ENCODE measurements around the gene SARDH. TPM values are rescaled to one million over a fixed set of nuclear protein-coding genes. Genes with fewer than 3 reads are reported as not detected.

Gene SARDH
- total and polyA plus RNA-seq, 10 donors = 1.0 to 4.5 (median 2.3) TPM

GRCh38 chr9:133645021-133645765, 93.0 kb downstream of the SARDH start:
- peaks cover 0 to 72% (median 0%) of the 10 kb centered on the region in 7 donors for H3K27me3 ChIP-seq (replicated peaks in 1 of 7)
- no peak overlapping the region for H3K4me3 ChIP-seq
- WGBS, 5 donors = 43 to 60% (median 53%) methylated on average over 10 of the region's 10 CpGs
- H3K4me1 ChIP-seq = peaks cover 0 to 13% (median 0%) of the 10 kb centered on the region in 6 donors
- intact Hi-C loops (cut with DNase I; ENCODE audit: low total_unique reads) = no loop called here
- TF ChIP-seq POLR2A (IDR thresholded peaks at IDR 0.05) (no peak), POLR2AphosphoS5 (IDR thresholded peaks at IDR 0.05) (no peak)
- TF ChIP-seq, protein P1, sequence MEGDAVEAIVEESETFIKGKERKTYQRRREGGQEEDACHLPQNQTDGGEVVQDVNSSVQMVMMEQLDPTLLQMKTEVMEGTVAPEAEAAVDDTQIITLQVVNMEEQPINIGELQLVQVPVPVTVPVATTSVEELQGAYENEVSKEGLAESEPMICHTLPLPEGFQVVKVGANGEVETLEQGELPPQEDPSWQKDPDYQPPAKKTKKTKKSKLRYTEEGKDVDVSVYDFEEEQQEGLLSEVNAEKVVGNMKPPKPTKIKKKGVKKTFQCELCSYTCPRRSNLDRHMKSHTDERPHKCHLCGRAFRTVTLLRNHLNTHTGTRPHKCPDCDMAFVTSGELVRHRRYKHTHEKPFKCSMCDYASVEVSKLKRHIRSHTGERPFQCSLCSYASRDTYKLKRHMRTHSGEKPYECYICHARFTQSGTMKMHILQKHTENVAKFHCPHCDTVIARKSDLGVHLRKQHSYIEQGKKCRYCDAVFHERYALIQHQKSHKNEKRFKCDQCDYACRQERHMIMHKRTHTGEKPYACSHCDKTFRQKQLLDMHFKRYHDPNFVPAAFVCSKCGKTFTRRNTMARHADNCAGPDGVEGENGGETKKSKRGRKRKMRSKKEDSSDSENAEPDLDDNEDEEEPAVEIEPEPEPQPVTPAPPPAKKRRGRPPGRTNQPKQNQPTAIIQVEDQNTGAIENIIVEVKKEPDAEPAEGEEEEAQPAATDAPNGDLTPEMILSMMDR (IDR thresholded peaks at IDR 0.05 in 8 of 11, conservative IDR thresholded peaks at IDR 0.05 in 3 of 11) = no peak
- no peak overlapping the region for H3K27ac ChIP-seq
- H3K36me3 ChIP-seq = no peaks in the 10 kb centered on the region
- H3K9me3 ChIP-seq = no peaks in the 10 kb centered on the region
- DNase-seq = no peak

- DNase-seq = no peak
- no peak for TF ChIP-seq POLR2A (IDR thresholded peaks at IDR 0.05)
- no peak for TF ChIP-seq POLR2AphosphoS5 (IDR thresholded peaks at IDR 0.05)
- TF ChIP-seq, protein P1 (IDR thresholded peaks at IDR 0.05 in 8 of 11, conservative IDR thresholded peaks at IDR 0.05 in 3 of 11) = no peak
These were observed 94.0 kb downstream of the SARDH start for GRCh38 chr9:133643978-133644760.

GRCh38 chr9:133643362-133643755, 94.8 kb downstream of the SARDH start:
- Histone ChIP-seq H3K27ac (no peak overlapping the region), H3K4me1 (peaks cover 0 to 13% (median 0%) of the 10 kb centered on the region in 6 donors), H3K36me3 (no peaks in the 10 kb centered on the region), H3K4me3 (no peak overlapping the region), H3K27me3 (replicated peaks in 1 of 7) (peaks cover 0 to 59% (median 0%) of the 10 kb centered on the region in 7 donors), H3K9me3 (no peaks in the 10 kb centered on the region)
- TF ChIP-seq POLR2A (IDR thresholded peaks at IDR 0.05) (no peak), POLR2AphosphoS5 (IDR thresholded peaks at IDR 0.05) (no peak)
- TF ChIP-seq, protein P1 (IDR thresholded peaks at IDR 0.05 in 8 of 11, conservative IDR thresholded peaks at IDR 0.05 in 3 of 11) = no peak
- intact Hi-C loops (cut with DNase I; ENCODE audit: low total_unique reads) = no loop called here
- DNase-seq = no peak
- WGBS, 5 donors = 82 to 92% (median 90%) methylated on average over 14 to 20 of the region's 20 CpGs

More at GRCh38 chr9:133643978-133644760, 94.0 kb downstream of the SARDH start:
- H3K27me3 ChIP-seq (replicated peaks in 1 of 7) = peaks cover 0 to 61% (median 0%) of the 10 kb centered on the region in 7 donors
- 83 to 91% (median 87%) methylated on average over 22 to 23 of the region's 23 CpGs for WGBS, 5 donors
- no peaks in the 10 kb centered on the region for H3K9me3 ChIP-seq
- intact Hi-C loops (cut with DNase I; ENCODE audit: low total_unique reads) = no loop called here
- no peak overlapping the region for H3K27ac ChIP-seq
- no peaks in the 10 kb centered on the region for H3K36me3 ChIP-seq
- peaks cover 0 to 13% (median 0%) of the 10 kb centered on the region in 6 donors for H3K4me1 ChIP-seq
- no peak overlapping the region for H3K4me3 ChIP-seq

Data from spleen (tissue), 11 donors.